ENCODE measurements around the gene COL5A3. TPM values are rescaled to one million over a fixed set of nuclear protein-coding genes. Genes with fewer than 3 reads are reported as not detected.

COL5A3 gene
- polyA plus RNA-seq, 1 of the 3 experiments (the other 2 are of a cell fraction): under 0.01 TPM

GRCh38 chr19:9968820-9969687, 41.2 kb downstream of the COL5A3 start:
- TF ChIP-seq USF2 (IDR thresholded peaks at IDR 0.05; ENCODE audit: borderline replicate concordance, low read depth, low read length) (no peak), EP300 (IDR thresholded peaks at IDR 0.05; ENCODE audit: borderline replicate concordance in 1 of 2, low read depth in 1 of 2, low read length in 1 of 2) (no peak), GABPA (IDR thresholded peaks at IDR 0.05; ENCODE audit: low read depth) (no peak), PBX3 (IDR thresholded peaks at IDR 0.05) (no peak), ELF1 (IDR thresholded peaks at IDR 0.05) (no peak), RAD21 (IDR thresholded peaks at IDR 0.05; ENCODE audit: low read length) (no peak), FOSL2 (IDR thresholded peaks at IDR 0.05; ENCODE audit: borderline replicate concordance, low read depth) (no peak), RCOR1 (IDR thresholded peaks at IDR 0.05; ENCODE audit: low read length) (no peak), TEAD4 (IDR thresholded peaks at IDR 0.05; ENCODE audit: borderline replicate concordance, insufficient read depth) (no peak), MEF2A (IDR thresholded peaks at IDR 0.05; ENCODE audit: borderline replicate concordance, low read depth) (no peak), GATA2 (CRISPR knock-in tag; IDR thresholded peaks at IDR 0.05) (no peak), RFX5 (IDR thresholded peaks at IDR 0.05; ENCODE audit: low read length) (no peak), RXRA (IDR thresholded peaks at IDR 0.05; ENCODE audit: borderline replicate concordance, low read depth) (no peak), MXI1 (IDR thresholded peaks at IDR 0.05; ENCODE audit: low read depth, low read length) (no peak), TCF12 (IDR thresholded peaks at IDR 0.05) (no peak), FOXM1 (IDR thresholded peaks at IDR 0.05; ENCODE audit: low read depth) (no peak)
- TF ChIP-seq, protein P1, sequence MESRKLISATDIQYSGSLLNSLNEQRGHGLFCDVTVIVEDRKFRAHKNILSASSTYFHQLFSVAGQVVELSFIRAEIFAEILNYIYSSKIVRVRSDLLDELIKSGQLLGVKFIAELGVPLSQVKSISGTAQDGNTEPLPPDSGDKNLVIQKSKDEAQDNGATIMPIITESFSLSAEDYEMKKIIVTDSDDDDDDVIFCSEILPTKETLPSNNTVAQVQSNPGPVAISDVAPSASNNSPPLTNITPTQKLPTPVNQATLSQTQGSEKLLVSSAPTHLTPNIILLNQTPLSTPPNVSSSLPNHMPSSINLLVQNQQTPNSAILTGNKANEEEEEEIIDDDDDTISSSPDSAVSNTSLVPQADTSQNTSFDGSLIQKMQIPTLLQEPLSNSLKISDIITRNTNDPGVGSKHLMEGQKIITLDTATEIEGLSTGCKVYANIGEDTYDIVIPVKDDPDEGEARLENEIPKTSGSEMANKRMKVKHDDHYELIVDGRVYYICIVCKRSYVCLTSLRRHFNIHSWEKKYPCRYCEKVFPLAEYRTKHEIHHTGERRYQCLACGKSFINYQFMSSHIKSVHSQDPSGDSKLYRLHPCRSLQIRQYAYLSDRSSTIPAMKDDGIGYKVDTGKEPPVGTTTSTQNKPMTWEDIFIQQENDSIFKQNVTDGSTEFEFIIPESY (IDR thresholded peaks at IDR 0.05; ENCODE audit: borderline replicate concordance, low read depth): no peak
- TF ChIP-seq, protein P2, sequence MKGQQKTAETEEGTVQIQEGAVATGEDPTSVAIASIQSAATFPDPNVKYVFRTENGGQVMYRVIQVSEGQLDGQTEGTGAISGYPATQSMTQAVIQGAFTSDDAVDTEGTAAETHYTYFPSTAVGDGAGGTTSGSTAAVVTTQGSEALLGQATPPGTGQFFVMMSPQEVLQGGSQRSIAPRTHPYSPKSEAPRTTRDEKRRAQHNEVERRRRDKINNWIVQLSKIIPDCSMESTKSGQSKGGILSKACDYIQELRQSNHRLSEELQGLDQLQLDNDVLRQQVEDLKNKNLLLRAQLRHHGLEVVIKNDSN (IDR thresholded peaks at IDR 0.05; ENCODE audit: borderline replicate concordance, low read depth): no peak
- TF ChIP-seq, protein P3, sequence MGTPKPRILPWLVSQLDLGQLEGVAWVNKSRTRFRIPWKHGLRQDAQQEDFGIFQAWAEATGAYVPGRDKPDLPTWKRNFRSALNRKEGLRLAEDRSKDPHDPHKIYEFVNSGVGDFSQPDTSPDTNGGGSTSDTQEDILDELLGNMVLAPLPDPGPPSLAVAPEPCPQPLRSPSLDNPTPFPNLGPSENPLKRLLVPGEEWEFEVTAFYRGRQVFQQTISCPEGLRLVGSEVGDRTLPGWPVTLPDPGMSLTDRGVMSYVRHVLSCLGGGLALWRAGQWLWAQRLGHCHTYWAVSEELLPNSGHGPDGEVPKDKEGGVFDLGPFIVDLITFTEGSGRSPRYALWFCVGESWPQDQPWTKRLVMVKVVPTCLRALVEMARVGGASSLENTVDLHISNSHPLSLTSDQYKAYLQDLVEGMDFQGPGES (IDR thresholded peaks at IDR 0.05; ENCODE audit: low read depth, low read length): no peak
- Histone ChIP-seq H4K20me1 (ENCODE audit: insufficient read depth) (no peaks in the 10 kb centered on the region), H2AFZ (ENCODE audit: low read depth) (no peak overlapping the region), H3K27ac (ENCODE audit: low read depth in 2 of 2, low read length in 1 of 2) (no peak overlapping the region), H3K4me1 (ENCODE audit: control insufficient read depth in 1 of 2, insufficient read depth in 2 of 2, low read depth in 1 of 2, low read length in 1 of 2) (no peaks in the 10 kb centered on the region), H3K4me2 (no peak overlapping the region), H3K4me3 (ENCODE audit: low read depth in 2 of 2, low read length in 1 of 2) (no peak overlapping the region), H3K27me3 (ENCODE audit: insufficient read depth) (peaks cover 40% of the 10 kb centered on the region), H3K9me3 (no peaks in the 10 kb centered on the region), H3K9ac (no peak overlapping the region), H3F3A (replicated peaks; ENCODE audit: insufficient read depth) (no peaks in the 10 kb centered on the region), H3K79me2 (ENCODE audit: insufficient read depth) (no peaks in the 10 kb centered on the region), H3K9me2 (no peaks in the 10 kb centered on the region), H3K36me3 (replicated peaks in 1 of 2; ENCODE audit: control insufficient read depth in 1 of 2, insufficient read depth in 2 of 2, low read length in 1 of 2) (no peaks in the 10 kb centered on the region)
- DNase-seq: no peak
- ChIA-PET POLR2A (no interaction called here), CTCF (interaction anchor here (0.6 kb wide), 1 partner anchor 13 kb away, joined by 4 read pairs; no protein-coding TSS in a partner anchor)
- WGBS (ENCODE audit: low lambda C conversion rate): 5% methylated on average over 5 of the region's 8 CpGs

Data from SK-N-SH (cell line).